HG02610 (cell line): Measurements from ENCODE around the gene PLEKHM2.

Experiments used
- ATAC-seq: cut with Tn5 transposase; IDR thresholded peaks from one replicate; pipeline ENCODE4 v1.9.1; 2021; ENCODE audit warnings: mild to moderate bottlenecking, moderate library complexity; ENCODE audit not compliant: unreplicated experiment

Gene PLEKHM2

DNA sequence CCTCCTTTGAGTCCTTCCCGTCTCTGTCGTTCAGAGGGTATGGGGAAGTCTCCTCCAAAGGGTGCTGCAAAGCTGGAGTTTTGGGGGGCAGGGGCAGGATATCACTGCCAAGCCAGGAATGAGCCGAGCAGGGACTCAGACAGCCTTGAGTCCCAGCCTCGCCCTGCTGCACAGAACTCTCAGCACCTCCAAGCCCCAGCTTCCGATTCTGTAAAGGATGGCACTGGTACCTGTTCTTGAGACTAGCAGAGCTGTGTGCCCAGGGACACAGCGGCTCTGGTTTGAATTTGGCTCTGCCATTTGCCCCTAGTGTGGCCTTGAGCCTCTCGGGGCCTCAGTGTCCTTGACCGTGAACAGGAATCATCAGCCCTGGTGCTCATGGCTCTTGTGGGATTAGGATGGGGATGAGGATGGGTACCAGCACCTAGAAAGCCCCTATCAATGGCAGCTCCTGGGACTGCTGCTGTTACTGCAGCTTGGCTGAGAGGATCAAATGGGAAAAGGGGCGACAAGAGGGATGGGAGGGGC is 73.0 kb downstream of the PLEKHM2 start:
- no peak for ATAC-seq

DNA sequence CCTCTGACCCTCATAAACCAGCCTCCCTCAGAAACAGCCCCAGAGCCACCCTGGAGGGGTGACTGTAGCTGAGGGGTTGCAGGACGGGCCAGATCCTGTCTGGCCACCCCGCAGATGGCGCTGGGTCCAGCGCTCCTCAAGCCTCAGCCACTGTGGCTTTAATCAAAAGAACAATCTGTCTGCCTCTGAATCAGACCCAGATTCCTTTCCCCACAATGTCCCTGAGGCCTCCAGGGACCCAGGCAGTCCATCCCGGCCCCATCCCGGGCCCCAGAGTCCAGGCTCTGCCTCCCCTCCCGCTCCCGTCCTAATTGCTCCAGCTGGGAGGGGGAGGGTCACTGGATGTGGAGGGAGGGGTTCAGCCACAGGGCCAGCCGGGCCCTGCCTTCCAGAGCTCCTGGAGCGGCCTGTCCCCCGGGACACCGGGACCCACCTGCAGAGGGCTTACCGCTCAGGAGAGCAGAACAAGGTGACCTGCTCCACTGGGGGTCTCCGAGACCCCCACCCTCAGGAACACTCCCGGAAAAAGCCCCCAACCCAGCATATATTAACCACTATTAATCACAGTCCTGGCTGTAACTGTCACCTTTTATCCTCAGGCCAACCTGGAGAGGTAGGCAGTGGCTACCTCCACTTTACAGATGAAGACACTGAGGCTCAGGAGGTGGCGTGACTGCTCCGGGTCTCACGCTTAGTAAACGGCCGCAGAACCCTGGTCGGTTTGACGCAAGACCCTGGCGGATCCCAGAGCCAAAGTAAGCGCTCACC is 73.6 kb downstream of the PLEKHM2 start:
- no peak for ATAC-seq

DNA sequence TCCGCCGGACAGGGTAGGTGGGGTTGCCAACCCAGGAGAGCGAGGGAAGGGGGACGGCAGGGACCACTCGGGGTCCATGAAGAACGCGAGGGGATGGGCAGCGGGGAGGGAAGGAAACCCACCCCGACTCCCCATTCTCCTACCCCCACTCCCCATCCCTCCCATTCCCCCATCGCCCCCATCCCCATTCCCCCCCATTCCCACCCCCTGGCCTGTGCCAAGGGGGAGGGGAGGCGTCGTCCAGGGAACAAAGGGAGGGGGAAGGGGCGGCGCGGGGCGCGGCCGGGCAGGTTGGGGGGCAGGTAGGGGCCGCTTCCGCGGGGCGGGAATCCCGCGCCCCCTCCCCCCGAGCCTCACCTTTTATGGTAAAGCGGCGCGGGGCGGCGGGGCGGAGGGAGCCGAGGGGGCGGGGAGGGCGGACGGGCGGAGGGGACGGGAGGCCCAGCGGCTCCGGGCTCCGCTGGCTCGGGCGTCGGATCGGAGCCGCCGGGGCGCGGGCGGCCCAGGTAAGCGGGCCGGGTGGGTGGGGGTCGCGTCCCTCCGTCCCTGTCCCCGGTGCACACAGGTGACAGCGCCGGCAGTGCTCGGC is 74.3 kb downstream of the PLEKHM2 start, which contains the start of gene FBLIM1:
TSS of gene FBLIM1 (plus strand) at position 453 of the 589 bp plus-strand sequence. CDS start 6,189 bp downstream, outside the sequence.
- no peak for ATAC-seq

DNA sequence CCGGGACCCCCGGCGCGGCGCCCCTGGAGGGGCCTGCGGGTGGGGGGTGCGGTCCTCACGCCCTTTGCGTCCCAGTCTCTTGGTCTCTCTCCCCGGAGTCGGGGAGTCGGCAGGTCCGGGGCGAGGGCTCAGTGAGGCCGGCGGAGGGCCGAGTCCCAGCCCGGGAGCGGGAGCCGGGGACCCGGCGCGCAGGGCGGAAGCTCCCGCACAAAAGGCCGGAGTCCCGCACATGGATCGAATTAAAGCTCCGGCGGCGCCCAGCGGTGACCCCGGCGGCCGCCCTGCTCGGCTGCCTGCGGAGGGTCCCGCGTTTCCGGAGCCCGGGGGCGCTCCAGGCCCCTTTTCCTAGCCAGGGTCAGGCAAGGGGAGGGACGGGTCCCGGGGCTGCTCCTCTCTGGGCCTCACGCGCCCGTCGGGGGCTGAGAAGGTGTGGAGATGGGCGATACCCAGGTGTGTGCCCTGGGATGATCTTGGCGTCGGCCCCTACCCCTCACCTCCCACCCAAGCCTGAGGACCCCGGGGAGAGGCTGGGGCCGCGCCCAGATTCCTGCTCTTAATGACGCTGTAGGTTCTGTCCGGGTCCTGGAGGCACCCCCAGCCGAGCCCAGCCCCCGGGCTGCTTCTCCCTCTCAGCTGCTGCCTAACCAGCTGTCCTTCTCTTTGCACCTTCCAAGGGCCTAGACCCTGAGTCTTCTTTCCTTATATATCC is 75.0 kb downstream of the PLEKHM2 start:
- no peak for ATAC-seq

DNA sequence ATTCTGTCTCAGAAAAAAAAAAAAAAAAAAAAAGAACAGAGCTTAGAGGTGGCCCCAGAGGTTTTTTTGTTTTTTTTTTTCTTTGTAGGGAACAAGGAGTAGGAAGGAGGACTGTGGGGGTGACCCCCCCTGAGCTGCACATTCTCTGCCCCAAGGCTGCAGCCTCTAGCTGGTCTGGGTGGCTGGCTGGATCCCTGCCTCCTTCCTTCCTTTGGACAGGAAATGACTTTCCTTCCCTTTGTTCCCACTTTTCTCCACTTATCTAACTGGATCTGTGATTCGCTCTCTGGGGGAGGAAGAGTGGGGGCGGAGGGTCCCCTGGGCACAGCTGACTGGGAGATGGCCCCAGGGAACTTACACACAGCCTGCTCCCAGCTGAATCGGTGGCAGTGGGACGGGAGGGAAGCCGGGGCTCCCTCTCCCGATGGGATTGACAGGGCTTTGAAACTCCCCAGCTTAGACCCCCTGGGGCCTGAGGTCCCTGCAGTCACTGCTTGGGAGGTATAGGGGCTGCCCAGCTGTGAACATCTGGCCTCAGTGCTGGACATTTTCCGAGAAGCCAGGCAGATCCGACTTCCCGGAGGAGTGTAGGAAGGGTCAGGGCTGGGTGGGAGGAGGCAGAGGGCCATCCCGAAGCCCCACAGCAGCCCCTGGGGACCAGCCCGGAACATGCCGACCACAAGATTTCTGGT is 76.5 kb downstream of the PLEKHM2 start:
- no peak for ATAC-seq

DNA sequence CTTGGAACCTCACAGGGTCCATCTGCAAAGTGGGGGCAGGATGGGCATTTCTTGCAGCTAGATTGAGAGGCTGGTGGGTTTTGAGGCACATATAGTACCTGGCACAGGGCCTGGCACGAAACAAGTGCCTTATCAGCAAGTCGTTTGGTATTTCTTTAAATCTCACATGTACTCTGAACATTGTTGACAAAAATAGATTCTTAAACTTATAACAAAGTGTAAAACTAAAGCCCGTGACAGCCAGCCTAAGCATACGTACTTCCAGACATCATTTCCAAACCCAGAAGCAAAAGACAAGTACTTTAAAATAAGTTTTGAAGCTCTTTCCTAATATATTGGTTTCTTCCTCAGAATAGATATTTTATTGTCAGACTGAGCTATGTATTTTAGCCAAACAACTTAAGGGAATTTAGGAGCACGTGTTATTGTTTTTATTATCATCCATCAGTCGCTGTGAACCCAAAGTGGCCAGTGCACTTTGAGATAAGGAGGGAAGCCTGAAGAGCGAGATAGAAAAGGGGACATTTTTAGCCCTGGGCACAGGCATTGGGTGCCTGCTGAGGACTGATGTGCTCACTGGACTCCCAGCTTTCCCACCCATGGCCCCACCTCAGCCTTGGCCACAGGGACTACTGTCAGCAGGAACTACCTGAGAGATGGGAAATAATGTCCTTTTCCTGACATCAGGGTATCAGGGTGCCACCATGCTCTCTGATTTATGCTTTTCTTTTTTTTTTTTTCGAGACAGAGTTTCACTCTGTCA is 77.4 kb downstream of the PLEKHM2 start:
- no peak for ATAC-seq

DNA sequence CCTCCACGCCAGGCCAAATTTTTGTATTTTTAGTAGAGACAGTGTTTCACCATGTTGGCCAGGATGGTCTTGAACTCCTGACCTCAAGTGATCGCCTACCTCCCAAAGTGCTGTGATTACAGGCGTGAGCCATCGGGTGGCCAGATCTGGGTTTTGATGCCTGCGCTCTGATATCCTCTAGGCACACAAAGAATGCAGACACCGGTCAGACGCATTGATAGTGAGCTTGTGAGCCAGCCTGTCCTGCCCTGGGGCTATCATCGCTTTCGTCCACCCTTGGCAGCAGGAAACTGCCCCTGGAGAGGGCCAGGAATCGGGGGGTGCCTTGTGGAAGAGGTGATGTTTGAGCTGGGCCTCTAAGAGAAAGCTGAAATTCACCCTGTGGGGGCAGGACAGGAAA is 78.4 kb downstream of the PLEKHM2 start:
- ATAC-seq = no peak

DNA sequence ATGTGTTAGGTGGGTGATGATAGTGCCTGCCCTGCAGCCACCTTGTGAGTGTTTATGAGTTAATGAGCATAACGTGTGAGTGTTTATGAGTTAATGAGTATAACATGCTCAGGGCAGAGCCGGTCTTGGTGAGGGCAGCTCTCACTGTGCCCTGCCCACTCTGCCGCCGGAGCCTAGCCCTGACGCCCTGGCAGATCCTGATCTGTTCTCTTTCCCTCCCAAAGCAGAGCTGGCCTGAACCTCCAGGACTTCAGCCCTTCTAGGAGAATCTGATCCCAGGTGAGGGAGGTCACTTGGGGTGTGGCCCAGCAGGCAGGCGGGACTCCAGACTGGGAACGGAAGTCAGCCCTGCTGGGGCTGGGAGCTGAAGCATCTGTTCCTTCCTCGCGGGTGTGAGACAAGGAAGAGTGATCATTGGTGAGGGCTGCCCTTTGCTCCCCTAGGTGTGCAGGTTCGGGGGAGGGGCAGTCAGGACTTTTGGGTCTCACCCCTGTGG is 80.2 kb downstream of the PLEKHM2 start:
- ATAC-seq = no peak

DNA sequence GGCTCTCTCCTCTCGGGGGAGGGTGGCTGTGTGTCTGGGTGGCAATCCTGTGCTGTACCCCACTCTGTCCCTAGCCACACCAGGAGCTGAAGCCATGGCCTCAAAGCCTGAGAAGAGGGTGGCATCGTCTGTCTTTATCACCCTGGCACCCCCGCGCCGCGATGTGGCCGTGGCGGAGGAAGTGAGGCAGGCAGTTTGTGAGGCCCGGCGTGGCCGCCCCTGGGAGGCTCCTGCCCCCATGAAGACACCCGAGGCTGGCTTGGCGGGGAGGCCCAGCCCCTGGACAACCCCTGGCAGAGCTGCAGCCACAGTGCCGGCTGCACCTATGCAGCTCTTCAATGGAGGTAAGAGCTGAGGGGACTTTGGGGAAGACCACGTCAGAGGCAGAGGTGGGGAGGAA is 80.8 kb downstream of the PLEKHM2 start:
- no peak for ATAC-seq

DNA sequence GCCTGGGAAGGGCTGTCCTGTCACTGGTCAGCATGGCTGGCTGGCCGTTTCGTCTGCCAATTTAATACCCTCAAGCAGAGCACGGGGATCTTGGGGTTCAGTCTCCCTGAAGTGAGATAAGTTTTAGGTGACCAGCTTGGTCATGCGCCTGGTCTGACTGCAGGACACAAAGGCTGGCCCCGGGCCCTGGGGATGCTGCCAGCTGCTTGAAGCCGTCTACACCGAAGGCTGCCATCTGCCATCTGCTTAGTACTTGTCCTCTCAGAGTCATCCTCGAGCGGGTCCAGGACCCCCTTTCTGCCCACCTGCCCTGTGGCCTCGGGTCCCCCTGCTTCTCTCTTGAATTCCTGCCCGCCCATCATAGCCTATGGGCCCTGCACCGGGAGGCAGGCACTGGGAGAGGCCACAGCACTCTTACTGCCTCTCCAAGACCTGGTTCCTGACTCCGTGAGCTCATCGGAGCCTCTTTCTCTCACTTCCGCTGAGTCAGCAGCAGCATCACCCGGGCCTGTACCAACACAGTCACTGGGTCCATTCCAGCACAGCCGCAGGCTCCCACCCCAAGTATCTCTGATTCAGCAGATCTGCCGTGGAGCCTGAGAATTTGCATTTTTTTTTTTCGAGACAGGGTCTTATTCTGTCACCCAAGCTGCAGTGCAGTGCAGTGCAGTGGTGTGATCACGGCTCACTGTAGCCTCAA is 81.5 kb downstream of the PLEKHM2 start:
- ATAC-seq = no peak

DNA sequence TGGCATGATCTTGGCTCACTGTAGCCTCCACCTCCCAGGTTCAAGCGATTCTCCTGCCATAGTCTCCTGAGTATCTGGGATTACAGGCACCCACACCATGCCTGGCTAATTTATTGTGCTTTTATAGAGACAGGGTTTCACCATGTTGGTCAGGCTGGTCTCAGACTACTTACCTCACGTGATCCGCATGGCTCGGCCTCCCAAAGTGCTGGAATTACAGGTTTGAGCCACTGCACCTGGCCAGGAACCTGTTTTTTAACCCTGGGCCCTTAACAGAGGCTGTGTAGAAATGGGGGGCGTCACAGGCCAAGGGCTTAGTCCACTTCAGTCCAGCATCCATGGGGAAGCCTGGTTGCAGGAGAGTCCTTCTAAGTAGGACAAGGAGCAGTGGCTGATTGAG is 83.8 kb downstream of the PLEKHM2 start:
- ATAC-seq = no peak

DNA sequence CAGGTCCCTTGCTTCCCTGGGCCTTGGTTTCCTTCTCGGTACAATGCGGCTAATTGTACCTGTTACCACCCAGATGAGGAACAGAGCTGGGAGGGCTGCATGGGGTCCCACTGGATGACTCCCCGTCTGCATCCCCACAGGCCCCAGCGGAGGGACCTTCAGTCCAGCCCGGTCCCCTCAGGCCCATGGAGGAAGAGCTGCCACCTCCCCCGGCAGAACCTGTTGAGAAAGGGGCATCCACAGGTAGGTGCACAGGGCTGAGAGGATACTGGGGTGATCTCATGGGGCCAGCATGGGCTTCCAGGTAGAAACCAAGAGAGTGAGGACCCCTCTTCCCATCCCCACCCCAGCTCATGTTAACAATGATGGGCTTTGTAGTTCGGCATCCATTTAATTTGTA is 84.3 kb downstream of the PLEKHM2 start:
- ATAC-seq = no peak

DNA sequence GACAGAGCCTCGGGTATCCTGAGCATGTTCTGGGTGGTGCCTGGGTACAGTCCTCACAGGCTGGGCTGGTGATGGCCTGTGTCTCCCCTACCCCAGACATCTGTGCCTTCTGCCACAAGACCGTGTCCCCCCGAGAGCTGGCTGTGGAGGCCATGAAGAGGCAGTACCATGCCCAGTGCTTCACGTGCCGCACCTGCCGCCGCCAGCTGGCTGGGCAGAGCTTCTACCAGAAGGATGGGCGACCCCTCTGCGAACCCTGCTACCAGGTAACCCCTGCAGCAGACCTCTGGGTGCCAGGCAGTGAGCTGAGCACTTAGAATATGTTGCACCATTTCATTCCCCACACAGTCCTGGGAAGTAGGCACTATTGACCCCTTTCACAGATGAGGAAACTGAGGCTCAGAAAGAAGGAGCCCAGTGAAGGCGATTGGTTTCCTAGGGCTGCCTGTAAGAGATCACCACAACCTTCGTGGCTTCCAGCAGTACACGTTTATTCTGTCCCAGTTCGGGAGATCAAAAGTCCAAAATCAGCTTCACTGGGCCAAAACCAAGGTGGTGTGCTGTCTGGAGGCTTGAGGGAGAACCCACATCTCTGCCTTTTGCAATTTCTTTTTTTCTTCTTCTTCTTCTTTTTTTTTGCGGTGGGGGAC is 86.3 kb downstream of the PLEKHM2 start:
- ATAC-seq = no peak

DNA sequence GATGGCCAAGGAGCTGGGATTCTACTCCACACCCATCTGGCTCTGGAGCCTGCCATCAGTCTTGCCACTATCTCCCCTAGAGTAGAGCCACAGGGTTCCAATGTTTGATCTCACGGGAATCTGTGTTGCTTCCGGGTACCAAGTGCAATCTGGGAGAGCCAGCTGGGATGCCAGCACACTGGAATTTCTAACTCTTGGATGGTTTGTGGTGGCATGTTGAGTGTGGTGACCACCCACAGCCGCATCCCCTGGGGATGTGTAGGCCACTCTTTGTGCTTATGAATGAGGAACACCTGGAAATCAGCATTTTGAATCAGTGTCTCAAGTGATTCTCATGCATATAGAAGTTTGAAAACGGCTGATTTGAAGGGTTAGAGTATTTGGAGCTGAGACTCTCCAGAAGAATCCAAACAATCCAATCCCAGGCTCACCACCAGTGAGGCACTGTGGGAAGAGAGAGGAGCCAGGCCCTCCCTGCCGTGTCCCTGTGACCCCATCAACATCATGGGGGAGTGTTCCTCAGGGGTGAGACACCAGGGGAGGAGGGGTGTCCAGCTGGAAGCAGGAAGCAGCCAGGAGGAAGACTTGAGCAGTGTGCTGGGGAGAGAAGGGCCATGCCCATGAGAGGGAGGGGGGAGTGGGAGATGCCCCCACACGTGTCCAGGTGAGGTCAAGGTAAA is 87.9 kb downstream of the PLEKHM2 start:
- no peak for ATAC-seq

DNA sequence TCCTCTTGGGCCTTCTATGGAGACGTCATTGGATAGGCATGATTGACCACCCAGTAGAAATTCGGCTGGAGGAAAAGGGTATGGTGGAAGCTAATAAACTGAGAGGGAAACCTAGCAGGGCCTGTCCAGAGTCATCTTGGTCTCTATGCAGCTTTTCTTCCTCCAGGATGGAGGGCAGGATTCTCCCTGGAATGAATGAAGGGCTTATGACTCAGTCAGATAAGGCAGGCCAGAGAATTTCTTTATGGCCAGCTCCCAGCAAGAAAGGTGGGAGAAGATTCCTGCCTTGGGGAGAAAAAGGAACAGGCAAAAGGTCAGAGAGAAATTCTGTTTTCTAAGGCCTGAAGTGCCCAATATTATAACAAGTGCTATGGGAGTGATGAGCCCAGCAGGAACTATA is 91.6 kb downstream of the PLEKHM2 start:
- ATAC-seq = no peak

DNA sequence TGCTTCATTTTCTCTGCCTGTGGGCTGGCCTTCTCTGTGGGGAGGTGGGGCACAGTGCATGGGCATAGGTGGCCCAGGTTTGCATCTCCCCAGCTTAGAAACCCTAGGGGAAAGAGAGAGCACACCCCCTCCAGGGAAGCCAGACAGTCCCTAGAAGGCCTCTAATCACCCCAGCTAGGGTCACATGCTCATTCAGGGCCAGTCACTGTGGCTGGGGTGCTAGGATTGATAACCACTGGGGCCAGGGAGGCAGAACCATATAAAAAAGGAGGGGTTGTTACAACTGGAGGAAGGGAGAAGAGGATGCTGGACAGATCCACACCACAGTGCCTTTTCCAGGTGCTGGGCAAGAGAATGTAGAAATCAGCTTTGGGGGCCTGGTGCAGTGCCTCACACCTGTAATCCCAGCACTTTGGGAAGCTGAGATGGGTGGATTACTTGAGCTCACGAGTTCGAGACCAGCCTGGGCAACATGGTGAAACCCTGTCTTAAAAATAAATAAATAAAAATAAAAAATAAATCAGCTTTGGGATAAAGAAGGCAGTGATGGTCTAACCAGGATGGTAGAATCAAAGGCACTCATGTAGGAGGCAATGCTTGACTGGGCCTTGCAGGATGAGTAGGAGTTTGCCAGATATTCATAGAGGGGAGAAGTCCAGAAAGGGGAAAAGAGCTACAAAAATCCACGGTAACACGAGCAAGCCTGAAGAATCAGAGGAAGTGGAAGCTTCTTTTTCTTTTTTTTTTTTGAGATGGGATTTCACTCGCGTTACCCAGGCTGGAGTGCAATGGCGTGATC is 94.0 kb downstream of the PLEKHM2 start:
- no peak for ATAC-seq
